Parathyroid adenoma (tissue), 2 donors: Measurements from ENCODE around the gene GP1BA.

ENCODE experiments used
- H2AFZ ChIP-seq: fragments of 300-600 bp; sonication (generic); one replicate; pipeline ENCODE4 v1.7.0; 2017; ENCODE audit warnings: antibody characterized with exemption, mild to moderate bottlenecking
- H3K27ac ChIP-seq: fragments of 300-600 bp; sonication (generic); one replicate; pipeline ENCODE4 v1.7.0; 2017
- H3K27me3 ChIP-seq: fragments of 300-600 bp; sonication (generic); one replicate; pipeline ENCODE4 v1.7.0; 2017; ENCODE audit warnings: low read length; ENCODE audit not compliant: control insufficient read depth, insufficient read depth
- H3K36me3 ChIP-seq: fragments of 300-600 bp; sonication (generic); one replicate; pipeline ENCODE4 v1.7.0; 2017; ENCODE audit warnings: low read length; ENCODE audit not compliant: control insufficient read depth, insufficient read depth
- H3K4me1 ChIP-seq: fragments of 300-600 bp; sonication (generic); one replicate; pipeline ENCODE4 v1.7.0; 2017; ENCODE audit warnings: control low read depth
- H3K4me2 ChIP-seq: fragments of 300-600 bp; sonication (generic); one replicate; pipeline ENCODE4 v1.7.0; 2017; ENCODE audit warnings: low read length
- H3K4me3 ChIP-seq: fragments of 300-600 bp; sonication (generic); one replicate; pipeline ENCODE4 v1.7.0; 2017; ENCODE audit warnings: low read depth, low read length
- H3K79me2 ChIP-seq: fragments of 300-600 bp; sonication (generic); one replicate; pipeline ENCODE4 v1.7.0; 2017; ENCODE audit warnings: control low read depth
- H3K9ac ChIP-seq: fragments of 300-600 bp; sonication (generic); one replicate; pipeline ENCODE4 v1.7.0; 2017; ENCODE audit warnings: mild to moderate bottlenecking
- H3K9me3 ChIP-seq: fragments of 300-600 bp; sonication (generic); one replicate; pipeline ENCODE4 v1.7.0; 2017; ENCODE audit warnings: low read length; ENCODE audit not compliant: control insufficient read depth
- CTCF ChIP-seq: fragments of 300-600 bp; sonication (generic); IDR thresholded peaks from one replicate; pipeline ENCODE4 v1.7.0; 2017; ENCODE audit warnings: antibody characterized with exemption, mild to moderate bottlenecking
- donor health status: primary hyperparathyroidism.

Gene GP1BA

GRCh38 chr17:4951486-4951885, 19.4 kb downstream of the GP1BA start:
- H2AFZ ChIP-seq: no peak overlapping the region
- no peak overlapping the region for H3K9ac ChIP-seq

GRCh38 chr17:4953451-4953961, 21.4 kb downstream of the GP1BA start:
- Histone ChIP-seq H3K79me2 (no peaks in the 10 kb centered on the region), H2AFZ (no peak overlapping the region), H3K9me3 (no peaks in the 10 kb centered on the region), H3K36me3 (no peaks in the 10 kb centered on the region), H3K27me3 (no peaks in the 10 kb centered on the region), H3K4me1 (peaks cover 12% of the 10 kb centered on the region), H3K9ac (no peak overlapping the region), H3K4me3 (no peak overlapping the region), H3K27ac (no peak overlapping the region), H3K4me2 (no peak overlapping the region)
- no peak for TF ChIP-seq CTCF

More at GRCh38 chr17:4951486-4951885, 19.4 kb downstream of the GP1BA start:
- H3K4me2 ChIP-seq: no peak overlapping the region
- H3K9me3 ChIP-seq: no peaks in the 10 kb centered on the region
- no peak for TF ChIP-seq CTCF
- no peaks in the 10 kb centered on the region for H3K27me3 ChIP-seq
- peaks cover 4% of the 10 kb centered on the region for H3K79me2 ChIP-seq
- H3K4me1 ChIP-seq: peaks cover 12% of the 10 kb centered on the region
- H3K27ac ChIP-seq: no peak overlapping the region
- H3K4me3 ChIP-seq: no peak overlapping the region
- no peaks in the 10 kb centered on the region for H3K36me3 ChIP-seq

GRCh38 chr17:4955091-4955490, 23.0 kb downstream of the GP1BA start:
- H2AFZ ChIP-seq: no peak overlapping the region
- H3K4me1 ChIP-seq: peaks cover 12% of the 10 kb centered on the region
- no peak for TF ChIP-seq CTCF
- H3K9ac ChIP-seq: no peak overlapping the region
- no peaks in the 10 kb centered on the region for H3K9me3 ChIP-seq
- no peaks in the 10 kb centered on the region for H3K27me3 ChIP-seq
- no peaks in the 10 kb centered on the region for H3K36me3 ChIP-seq
- no peak overlapping the region for H3K4me3 ChIP-seq
- H3K27ac ChIP-seq: no peak overlapping the region
- no peaks in the 10 kb centered on the region for H3K79me2 ChIP-seq
- H3K4me2 ChIP-seq: no peak overlapping the region

GRCh38 chr17:4956493-4957061, 24.5 kb downstream of the GP1BA start:
- Histone ChIP-seq H3K27me3 (no peaks in the 10 kb centered on the region), H3K36me3 (no peaks in the 10 kb centered on the region), H3K79me2 (peaks cover 5% of the 10 kb centered on the region), H3K4me3 (no peak overlapping the region), H3K9ac (no peak overlapping the region), H3K9me3 (no peaks in the 10 kb centered on the region), H3K4me2 (no peak overlapping the region), H3K27ac (no peak overlapping the region), H2AFZ (no peak overlapping the region), H3K4me1 (peaks cover 6% of the 10 kb centered on the region)
- no peak for TF ChIP-seq CTCF

GRCh38 chr17:4958102-4958501, 26.0 kb downstream of the GP1BA start:
- H3K27me3 ChIP-seq: no peaks in the 10 kb centered on the region
- no peak overlapping the region for H3K4me2 ChIP-seq
- H3K9ac ChIP-seq: no peak overlapping the region
- H3K79me2 ChIP-seq: peaks cover 5% of the 10 kb centered on the region
- no peak overlapping the region for H2AFZ ChIP-seq
- H3K27ac ChIP-seq: no peak overlapping the region
- H3K36me3 ChIP-seq: no peaks in the 10 kb centered on the region
- TF ChIP-seq CTCF: no peak
- no peaks in the 10 kb centered on the region for H3K9me3 ChIP-seq
- no peak overlapping the region for H3K4me3 ChIP-seq
- peaks cover 6% of the 10 kb centered on the region for H3K4me1 ChIP-seq
